CD4-positive, alpha-beta T cell treated with Interleukin-2 at 100 ng/mL for 4 hours (primary cell): ENCODE measurements around the gene NUP210.

Experiments used
- DNase-seq: peaks from one replicate; pipeline ENCODE4 v3.0.0-alpha.2; 2020; ENCODE audit warnings: low spot score

Gene NUP210

GRCh38 chr3:13319564-13320220 is 100.4 kb downstream of the NUP210 start:
- DNase-seq = no peak

- no peak for DNase-seq
Measured at GRCh38 chr3:13318626-13319470, 101.3 kb downstream of the NUP210 start.

GRCh38 chr3:13317596-13318320 is 102.4 kb downstream of the NUP210 start:
- no peak for DNase-seq

DNA sequence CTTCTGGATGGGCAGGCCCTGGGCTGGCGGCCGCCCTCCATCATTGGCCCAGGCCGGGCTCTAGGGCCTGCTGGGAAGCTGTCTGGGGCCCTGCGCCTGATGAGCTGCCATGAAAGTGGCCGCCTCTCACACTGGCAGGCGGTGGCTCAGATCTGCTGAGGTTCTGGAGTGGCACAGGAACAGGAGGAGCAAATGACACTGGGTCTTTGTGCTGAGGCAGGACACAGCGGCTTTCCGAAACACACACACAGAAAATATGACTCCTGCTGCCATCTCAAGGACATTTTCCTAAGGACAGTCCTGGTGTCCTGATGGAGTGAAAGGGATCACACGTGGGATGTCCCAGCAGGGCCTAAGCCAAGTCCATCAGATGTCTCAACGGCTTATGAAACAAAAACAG is 103.5 kb downstream of the NUP210 start:
- DNase-seq = no peak

DNA sequence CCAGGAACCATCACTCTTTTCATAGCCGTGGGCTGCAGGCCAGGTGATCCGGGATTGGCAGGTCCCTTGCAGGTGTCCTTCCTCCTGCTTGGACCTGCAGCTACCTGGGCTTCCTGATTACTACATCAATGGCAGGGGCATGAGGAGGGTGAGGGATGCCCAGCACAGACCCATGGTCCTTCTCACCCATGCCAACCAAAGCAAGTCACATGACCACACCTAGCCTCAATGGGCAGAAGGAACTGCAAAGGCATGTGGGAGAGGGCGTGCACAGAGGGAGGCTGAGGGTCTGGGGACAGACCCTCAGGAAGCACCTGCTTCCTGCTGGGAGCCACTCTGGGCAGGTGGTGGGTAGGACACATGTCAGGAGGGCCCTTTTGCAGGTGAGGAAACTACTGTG is 105.2 kb downstream of the NUP210 start:
- DNase-seq = no peak

- DNase-seq = no peak
Measured at GRCh38 chr3:13313813-13314212, 106.3 kb downstream of the NUP210 start.

GRCh38 chr3:13309004-13309403 is 111.1 kb downstream of the NUP210 start:
- no peak for DNase-seq

DNA sequence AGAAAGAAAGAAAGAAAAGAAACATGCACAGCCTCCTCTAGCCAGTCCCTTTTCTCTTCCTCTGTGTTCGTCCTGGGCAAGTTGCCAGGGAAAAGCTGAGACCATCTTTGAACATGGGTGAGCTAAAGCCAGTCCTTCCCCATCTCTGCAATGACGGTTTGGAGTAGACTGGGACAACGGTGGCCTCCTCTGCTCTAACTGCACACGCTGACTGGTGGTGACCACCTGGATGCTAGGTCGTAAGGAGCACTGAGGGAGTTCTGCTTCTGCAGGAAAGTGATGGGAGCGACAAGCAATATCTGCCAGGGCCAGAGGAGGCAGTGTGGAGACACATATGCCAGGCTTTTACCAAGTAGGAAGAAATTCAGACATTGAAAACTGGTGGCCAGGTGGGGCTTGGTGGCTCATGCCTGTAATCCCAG is 111.7 kb downstream of the NUP210 start:
- peak; percentile 4 for DNase-seq

GRCh38 chr3:13307041-13307440 is 113.1 kb downstream of the NUP210 start:
- DNase-seq = no peak

GRCh38 chr3:13305623-13306022 is 114.5 kb downstream of the NUP210 start:
- no peak for DNase-seq

DNA sequence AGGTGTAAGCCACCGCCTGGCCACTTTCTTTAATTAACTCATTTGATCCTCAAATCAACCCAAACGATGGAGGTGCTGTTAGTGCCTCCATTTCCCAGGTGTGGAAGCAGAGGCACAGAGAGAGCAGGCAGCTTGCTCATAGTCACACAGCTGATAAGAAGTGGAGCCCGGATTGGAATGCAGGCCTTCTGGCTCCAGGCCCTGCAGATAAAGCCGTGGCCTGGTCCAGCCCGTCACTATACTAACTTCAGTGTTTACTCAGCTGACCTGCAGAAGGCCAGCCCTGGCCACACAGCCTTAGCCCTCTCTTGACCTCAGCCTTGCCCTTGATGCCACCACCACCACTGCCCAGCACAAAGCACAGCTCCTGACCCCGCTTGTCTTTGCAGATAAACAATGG is 116.7 kb downstream of the NUP210 start:
- DNase-seq = no peak

- no peak for DNase-seq
Measured at GRCh38 chr3:13301286-13301987, 118.7 kb downstream of the NUP210 start.

DNA sequence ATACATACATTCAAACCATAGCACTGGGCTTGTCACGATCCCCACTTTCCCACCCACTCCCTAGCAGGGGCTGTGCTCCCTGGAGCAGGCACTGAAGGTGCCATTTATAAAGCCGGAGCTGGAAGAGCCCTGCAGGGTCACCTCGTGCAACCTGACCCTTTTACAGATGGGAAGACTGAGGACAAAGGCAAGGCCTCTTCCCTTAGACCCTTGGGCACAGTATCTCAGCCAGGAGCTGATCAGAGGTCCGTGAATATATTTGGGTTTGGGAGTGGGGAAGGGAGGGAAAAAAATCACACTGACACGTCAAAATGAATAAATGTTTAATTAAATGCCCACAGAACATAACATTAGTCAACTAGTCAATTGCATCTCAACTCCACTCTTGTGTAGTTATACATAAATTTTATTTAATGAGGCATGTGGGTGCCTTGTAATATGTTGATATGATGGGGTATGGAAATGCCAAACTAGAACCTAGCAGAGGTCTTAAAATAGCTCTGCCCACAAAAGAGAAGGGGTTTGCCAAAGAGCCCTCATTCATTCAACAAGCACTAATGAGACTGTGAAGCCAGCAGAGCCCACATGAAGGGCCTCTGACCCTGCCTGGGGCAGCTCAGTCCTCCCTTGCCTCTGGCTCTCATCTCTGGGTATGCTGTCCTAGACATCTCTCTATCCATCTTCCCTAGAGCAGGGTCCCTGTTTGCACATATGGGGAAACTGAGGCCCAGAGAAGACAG is 119.4 kb downstream of the NUP210 start:
- no peak for DNase-seq

- no peak for DNase-seq
Measured at GRCh38 chr3:13299531-13300155, 120.5 kb downstream of the NUP210 start.

- no peak for DNase-seq
Measured at GRCh38 chr3:13296662-13297061, 123.5 kb downstream of the NUP210 start.

DNA sequence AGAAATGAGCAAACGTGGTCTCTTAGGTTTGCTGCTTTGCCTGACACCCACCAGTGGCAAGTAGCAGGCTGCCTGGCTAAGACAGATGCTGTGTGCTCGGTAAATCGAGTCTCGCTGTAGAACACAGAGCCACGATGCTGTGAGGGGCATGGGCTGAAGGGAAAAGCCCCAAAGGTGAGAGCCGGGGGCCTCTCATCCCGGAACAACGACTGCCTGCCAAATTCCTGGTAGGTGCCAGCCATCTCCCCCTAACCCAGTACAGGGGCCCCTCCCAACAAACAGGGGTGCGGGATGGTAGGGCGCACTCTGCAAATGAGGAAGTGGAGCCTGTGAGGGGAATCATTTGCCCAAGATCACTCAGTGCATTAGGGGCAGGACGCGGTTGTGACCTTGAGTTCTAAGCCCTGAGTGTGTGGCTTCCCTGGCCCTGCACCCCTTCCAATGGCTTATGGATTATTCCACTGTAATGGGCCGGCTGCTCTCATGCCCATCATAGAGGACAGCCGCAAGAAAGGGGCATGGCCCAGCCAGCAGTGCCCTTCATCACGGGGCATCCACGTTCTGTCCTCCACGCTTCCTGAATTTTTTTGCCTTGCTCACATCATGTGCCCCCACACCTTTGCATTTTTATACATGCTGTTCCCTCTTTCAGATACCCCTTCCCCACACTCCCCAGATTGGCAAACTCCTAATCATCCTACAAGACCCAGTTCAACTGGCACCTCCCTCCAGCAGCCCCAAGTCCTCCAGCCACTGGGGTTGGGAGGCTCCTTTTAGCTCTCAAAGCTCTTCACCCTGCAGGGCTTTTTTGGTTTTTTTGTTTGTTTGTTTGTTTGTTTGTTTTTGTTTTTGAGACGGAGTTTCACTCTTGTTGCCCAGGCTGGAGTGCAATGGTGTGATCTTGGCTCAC is 125.4 kb downstream of the NUP210 start:
- DNase-seq = no peak

DNA sequence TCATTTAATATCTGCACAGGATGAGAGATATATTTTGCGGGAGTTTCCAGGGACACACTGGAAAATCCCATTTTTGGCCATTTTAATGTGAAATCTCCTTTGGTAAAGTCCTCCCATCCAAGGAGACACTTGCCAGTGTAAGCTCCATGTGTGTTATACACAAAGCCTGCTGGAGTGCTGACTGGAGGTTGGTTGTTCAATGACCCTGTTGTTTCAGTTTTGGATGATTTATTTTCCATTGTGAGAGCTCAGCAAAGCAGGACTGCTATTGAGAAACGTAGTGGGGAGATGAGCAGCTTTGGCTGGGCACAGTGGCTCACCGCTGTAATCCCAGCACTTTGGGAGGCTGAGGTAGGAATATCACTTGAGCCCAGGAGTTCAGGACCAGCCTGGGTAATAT is 127.7 kb downstream of the NUP210 start:
- DNase-seq = no peak

DNA sequence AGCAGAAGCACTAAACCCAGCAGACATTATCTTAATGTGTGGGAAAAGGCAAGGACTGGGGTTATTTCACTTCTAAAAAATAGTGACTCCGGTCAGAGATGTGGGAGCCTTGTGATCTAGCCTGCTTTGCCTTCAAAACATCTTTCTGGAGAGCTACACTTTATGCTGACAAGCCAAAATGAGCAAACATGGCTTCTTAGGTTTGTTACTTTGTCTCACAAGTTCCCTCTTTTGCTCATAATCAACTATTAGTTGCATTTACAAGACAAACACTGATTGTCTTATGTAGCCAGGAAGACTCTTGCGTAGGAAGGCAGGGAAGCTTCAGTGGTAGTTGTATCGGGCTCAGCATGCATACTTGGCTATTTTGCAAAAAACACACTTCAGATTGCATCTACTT is 129.2 kb downstream of the NUP210 start:
- DNase-seq = no peak

DNA sequence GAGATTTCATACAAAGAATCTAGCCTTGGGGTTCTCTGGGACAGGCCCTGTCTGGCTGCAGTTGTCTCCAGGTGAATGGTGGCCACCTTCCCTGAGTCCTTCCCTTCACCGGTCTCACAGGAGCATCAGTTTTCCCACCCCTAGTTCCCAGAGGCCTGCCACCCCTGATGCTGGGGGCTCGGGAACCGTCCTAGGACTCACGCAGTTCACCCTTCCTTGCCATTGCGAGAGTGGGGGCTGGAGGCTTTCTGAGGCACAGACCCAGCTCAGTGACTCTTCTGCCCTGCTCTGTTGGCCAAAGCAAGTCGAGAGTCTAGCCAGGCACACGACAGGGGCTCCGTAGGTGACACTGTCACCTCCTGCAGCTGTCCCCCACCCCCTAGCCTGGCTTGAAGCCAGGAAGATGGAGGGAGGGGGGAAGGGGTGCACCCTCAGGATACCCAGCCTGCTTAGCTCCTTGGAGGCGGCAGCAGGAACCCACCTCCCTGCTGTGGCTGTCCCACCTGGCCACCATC is 130.3 kb downstream of the NUP210 start:
- no peak for DNase-seq
